HuH-7 (cell line): ENCODE measurements around the gene DNAH9.

Experiments
- DNase-seq: peaks from one replicate; pipeline ENCODE4 v3.0.0; 2011; ENCODE audit warnings: low spot score

Gene DNAH9

DNA sequence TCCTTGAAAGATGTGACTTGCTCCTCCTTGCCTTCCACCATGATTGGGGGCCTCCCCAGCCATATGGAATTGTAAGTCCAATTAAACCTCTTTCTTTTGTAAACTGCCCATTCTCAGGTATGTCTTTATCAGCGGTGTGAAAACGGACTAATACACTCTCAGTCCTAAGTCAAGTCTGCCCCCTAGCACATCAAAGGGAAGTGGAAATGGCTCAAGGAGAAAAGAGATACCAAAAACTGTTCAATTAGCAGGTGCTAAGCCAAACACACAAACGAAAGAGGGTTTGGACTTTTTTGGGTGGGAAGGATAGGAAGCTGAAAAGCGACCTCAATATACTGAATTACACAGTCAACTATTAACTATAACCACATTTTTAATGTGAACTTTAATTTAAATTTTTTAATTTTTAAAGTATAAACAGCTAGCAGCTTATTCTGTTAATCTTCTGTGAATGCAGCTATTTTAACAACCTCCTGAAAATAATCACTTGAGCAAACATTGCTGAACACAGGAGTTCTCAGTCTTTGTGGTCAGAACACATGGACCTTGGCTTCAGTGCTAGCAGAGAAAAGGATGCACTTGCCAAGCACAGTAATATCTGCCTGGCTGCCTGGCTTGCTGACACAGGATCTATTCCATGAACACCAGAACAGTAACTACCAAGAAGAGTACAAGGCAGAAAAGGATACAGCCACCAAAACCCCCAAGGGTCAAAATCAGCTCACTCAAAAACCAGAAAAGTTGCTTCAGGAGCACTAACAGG lies 388.1 kb downstream of the DNAH9 start:
- DNase-seq = peak; percentile 9

DNA sequence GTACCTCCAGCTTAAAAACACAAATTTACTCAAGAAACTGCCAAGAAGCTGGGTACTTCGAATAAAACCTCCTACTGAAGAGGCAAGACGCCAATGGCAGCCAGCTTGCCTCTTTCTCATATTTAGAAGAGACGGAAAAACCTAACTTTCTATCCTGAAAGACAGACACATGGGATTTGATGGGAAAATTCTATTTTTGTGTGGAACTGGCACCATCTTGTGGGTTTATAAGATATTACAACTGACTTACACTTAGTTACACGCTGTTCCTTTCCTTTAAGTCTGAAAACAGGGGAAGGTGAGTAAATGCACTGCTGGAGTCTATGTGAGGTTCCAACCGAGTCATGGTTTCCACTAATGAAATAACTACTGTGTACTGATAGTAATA lies 388.7 kb downstream of the DNAH9 start:
- peak; percentile 15 for DNase-seq

DNA sequence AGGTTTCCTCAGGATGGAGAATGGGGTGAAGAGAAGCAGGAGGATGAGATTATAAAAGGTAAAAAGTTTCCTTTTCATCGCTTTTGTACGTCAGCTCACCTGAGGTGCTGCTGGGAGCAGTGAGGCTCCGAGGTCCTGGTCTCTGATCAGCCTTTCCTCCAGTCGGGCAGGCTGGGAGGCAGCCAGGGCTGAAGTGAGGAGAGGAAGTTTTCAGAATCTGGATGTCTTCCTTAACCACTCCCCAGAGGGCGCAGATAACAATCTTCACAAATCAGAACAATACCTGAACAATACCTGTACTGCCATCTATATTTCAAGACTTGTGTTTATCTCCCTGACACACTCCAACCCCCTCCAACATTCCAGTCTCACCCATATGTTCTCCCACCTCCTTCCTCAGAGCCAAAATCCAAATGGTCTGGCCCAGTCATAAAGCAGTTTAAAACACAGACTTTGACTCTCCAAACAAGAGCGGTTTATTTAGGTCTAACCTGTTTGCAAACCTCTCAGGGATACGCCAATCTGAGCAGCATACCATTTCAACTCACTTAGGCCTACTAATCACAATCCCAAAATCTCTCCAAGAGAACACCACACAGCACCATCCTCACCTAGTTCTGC lies 392.2 kb downstream of the DNAH9 start:
- DNase-seq = no peak

DNA sequence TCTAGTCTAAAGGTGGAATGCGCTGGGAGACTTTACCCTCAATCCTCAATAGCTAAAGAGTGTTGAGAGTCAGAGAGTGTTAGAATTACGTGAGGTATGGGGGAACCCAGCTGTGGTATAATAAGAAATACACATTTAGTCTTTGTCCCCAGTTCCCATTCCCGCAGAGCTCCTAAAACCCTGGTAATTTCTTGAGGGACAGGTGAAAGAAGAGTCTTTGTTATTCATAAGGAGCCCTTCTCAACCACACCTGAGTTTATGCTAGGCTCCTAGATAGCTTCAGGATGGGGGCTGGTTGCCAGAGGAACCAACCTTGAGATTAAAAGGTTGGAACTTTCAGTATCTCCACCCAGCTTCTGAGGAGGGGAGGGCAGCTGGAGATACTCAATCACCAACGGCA lies 393.2 kb downstream of the DNAH9 start:
- no peak for DNase-seq

DNA sequence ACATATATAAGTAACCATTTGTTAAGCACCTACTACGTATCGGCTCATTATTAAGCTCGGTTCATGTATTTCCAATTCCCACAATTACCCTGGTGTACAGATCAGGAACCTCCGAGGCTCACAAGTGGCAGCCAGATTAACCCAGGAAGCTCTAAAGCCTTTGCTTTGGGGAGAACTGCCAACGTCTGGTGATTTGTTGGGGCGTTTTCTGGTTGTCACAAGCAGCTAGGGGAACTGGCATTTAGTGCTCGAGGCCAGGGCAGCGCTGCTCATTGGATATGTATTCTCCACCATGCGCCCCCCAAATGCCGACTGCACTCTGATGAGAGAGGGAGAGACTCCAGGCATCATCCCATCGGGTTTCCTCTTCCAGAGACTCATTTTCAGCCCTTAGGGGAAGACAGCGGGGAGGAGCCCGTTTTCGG lies 398.5 kb downstream of the DNAH9 start:
- peak; percentile 16 for DNase-seq

DNA sequence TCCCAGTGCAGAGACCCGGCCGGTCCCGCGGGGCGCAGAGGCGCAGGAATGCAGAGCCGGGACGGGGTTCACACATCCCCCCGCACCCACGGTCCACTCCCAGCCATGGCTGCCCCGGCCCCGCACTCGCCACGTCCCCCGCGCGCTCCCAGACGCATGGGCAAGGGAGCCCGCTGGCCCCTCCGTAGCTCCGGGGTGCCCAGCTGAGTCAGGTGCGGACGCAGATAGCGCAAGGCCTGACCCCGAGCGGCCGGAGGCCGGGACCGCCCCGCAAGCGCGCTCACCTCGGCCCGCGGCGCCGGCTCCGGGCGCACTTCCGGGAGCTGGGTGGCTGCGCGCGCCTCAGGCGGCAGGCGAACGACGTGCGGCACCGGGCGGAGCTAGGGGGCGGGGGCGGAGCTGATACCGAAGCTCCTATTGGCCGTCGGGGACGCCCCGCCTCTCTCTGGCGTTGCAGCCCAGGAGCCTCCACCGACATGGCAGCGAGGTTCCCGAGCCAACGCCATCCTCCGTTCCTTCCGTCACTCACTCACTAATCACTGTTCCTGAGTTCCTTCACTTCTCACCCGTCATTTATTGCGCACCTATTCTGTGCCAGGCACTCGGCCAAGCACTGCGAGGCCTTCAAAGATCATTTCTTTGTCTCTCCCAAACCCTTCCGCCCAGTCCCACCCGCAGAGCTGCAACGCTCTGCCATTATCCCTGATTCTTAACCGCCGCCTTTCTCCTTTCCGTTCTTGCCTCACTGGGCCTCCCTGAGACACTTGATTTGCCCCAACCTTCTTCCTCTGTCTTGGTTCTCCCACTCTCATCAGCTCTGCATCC lies 399.1 kb downstream of the DNAH9 start, which contains the start of gene ZNF18:
Gene ZNF18 (minus strand): TSS at position 329 of the 825 bp plus-strand sequence. CDS start 4,646 bp downstream, outside the sequence.
- DNase-seq = peak; percentile 88

DNA sequence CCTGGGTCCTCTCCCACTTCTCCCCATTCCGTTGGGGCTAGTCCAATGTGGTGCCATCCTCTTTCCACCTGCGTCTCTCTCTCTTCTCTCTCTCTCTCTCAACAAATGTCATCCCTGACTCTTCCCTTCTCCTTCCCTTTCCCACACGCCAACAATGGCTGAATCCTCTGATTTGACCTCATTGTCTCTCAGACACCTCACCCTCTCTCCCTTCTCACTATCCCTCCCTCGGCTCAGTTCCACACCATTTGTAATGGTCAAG lies 399.6 kb downstream of the DNAH9 start:
- DNase-seq = no peak

DNA sequence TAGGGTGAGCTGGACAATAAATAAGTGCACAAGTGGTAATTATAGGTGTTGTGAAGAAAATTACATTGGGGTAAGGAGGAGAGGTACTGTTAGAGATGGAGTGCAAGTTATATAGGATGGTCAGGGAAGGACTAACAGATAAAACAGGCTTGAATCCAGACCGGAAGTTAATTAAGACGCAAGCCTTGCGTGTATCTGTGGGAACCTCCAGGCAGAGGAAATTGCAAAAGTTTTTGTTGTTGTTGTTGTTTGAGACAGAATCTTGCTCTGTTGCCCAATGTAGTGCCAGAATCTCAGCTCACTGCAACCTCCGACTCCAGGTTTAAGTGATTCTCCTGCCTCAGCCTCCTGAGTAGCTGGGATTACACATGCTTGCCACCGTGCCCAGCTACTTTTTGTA lies 401.4 kb downstream of the DNAH9 start:
- no peak for DNase-seq

DNA sequence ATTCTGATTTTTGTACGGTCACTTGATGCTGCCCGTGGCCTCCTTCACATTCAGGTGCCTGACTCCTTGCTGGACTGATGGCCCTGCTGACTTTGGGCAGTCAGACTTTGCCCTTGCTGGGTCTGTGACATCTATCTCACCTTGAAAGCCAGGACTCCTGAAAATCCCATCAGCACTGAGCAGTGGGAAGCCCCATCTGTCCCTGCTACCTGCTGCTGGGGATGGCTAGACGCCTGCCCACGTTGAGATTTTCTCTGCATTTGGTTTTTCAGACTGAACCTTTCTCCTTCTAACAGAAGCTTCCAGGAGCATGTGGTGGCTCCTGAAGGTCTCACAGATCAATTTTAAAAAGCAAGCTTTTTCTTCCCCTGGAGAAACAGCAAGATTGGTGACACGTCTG lies 409.2 kb downstream of the DNAH9 start:
- no peak for DNase-seq
